ENCODE results near the gene ICA1.

- TF ChIP-seq, protein P1, sequence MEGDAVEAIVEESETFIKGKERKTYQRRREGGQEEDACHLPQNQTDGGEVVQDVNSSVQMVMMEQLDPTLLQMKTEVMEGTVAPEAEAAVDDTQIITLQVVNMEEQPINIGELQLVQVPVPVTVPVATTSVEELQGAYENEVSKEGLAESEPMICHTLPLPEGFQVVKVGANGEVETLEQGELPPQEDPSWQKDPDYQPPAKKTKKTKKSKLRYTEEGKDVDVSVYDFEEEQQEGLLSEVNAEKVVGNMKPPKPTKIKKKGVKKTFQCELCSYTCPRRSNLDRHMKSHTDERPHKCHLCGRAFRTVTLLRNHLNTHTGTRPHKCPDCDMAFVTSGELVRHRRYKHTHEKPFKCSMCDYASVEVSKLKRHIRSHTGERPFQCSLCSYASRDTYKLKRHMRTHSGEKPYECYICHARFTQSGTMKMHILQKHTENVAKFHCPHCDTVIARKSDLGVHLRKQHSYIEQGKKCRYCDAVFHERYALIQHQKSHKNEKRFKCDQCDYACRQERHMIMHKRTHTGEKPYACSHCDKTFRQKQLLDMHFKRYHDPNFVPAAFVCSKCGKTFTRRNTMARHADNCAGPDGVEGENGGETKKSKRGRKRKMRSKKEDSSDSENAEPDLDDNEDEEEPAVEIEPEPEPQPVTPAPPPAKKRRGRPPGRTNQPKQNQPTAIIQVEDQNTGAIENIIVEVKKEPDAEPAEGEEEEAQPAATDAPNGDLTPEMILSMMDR (IDR thresholded peaks at IDR 0.05; ENCODE audit: low read depth, low read length, poor library complexity, severe bottlenecking) = no peak
- TF ChIP-seq EZH2phosphoT487 (IDR thresholded peaks at IDR 0.05; ENCODE audit: borderline replicate concordance, low read length) = no peak
Measured at GRCh38 chr7:8284606-8285005, 22.6 kb upstream of the ICA1 start.

Measured in DOHH2 (cell line).